ENCODE results near the gene TTBK1. TPM values are rescaled to one million over a fixed set of nuclear protein-coding genes. Genes with fewer than 3 reads are reported as not detected.

Gene TTBK1
- total RNA-seq, 1 donor from 2014 or later = 1.7 TPM

DNA sequence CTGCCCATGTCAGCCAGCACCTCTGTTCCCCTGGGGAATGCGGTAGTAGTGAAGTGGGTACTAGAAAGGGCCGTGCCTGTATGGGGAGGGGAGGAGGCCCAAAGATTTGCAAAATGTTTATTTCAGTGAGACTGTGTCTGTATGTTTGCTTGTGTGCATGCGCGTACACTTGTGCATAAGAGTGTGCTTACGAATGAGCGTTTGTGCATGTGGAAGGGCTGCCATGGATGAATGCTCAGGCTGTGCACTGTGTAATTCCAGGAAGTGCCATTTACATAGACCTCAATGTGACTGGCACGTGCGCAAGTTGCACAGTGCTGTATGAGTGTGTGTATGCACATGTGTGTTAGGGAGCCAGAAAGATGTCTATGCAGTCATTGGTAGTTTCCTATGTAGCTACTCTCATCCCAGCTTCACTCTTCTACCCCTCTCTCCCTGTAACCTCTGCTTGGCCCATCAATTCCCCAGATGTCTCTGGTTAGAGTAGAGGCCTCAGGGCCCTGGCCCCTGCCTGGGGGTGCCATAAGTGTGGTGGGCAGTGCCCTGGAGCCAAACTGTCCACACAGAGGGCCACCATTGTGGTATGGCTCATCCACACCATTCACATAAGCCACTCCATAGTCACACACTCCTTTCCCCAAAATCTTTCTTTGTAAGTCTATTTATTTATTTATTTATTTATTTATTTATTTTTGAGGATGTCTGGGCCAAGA is 28.0 kb downstream of the TTBK1 start:
- TF ChIP-seq, protein P1, sequence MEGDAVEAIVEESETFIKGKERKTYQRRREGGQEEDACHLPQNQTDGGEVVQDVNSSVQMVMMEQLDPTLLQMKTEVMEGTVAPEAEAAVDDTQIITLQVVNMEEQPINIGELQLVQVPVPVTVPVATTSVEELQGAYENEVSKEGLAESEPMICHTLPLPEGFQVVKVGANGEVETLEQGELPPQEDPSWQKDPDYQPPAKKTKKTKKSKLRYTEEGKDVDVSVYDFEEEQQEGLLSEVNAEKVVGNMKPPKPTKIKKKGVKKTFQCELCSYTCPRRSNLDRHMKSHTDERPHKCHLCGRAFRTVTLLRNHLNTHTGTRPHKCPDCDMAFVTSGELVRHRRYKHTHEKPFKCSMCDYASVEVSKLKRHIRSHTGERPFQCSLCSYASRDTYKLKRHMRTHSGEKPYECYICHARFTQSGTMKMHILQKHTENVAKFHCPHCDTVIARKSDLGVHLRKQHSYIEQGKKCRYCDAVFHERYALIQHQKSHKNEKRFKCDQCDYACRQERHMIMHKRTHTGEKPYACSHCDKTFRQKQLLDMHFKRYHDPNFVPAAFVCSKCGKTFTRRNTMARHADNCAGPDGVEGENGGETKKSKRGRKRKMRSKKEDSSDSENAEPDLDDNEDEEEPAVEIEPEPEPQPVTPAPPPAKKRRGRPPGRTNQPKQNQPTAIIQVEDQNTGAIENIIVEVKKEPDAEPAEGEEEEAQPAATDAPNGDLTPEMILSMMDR (IDR thresholded peaks at IDR 0.05) = no peak
- TF ChIP-seq EZH2 (IDR thresholded peaks at IDR 0.05) (no peak), EZH2phosphoT487 (IDR thresholded peaks at IDR 0.05) (no peak)
- peaks cover 2% of the 10 kb centered on the region for H3K36me3 Mint-ChIP-seq
- H3K27ac ChIP-seq = no peak overlapping the region
- no peak overlapping the region for H3K9ac ChIP-seq
- DNase-seq (ENCODE audit: low spot score) = no peak
- no peaks in the 10 kb centered on the region for H4K20me1 ChIP-seq (ENCODE audit: low read depth)
- peak overlapping the region; percentile 50 for H3K4me3 Mint-ChIP-seq
- H3K9me3 Mint-ChIP-seq = no peaks in the 10 kb centered on the region
- no peak overlapping the region for H3K27ac Mint-ChIP-seq
- H2AFZ ChIP-seq (replicated peaks) = no peak overlapping the region
- peaks cover 45% of the 10 kb centered on the region for H3K27me3 Mint-ChIP-seq (ENCODE audit: insufficient read depth, low read depth)
- no peak overlapping the region for H3K4me3 ChIP-seq
- no peaks in the 10 kb centered on the region for H3K9me3 ChIP-seq (ENCODE audit: low read depth)
- no peaks in the 10 kb centered on the region for H3K36me3 ChIP-seq
- H3K79me2 ChIP-seq (ENCODE audit: low read depth) = no peaks in the 10 kb centered on the region
- peaks cover 69% of the 10 kb centered on the region for H3K27me3 ChIP-seq
- no peak overlapping the region for H3K4me2 ChIP-seq
- H3F3A ChIP-seq (ENCODE audit: low read depth) = peaks cover 22% of the 10 kb centered on the region
- H3K4me1 Mint-ChIP-seq = peaks cover 47% of the 10 kb centered on the region
- H3K4me1 ChIP-seq = peaks cover 31% of the 10 kb centered on the region

DNA sequence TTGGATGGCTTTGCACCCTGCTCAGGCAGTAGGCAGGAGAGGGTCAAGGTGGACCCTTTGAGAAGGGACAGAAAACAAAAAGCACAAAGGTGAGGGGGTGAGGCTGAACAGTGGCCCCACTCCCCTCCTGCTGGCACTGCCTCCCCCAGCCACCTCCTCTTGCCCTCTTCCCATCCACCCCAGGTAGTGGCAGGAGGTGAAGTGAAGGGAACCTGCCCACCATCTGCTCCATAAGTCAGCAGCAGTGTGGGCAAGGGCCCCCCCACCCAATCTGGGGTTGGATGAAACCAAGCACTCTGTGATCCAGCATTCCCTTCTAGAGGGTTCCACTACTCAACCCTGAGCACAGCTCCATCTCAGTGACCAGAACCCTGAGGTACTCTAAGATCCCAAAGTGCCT is 28.7 kb downstream of the TTBK1 start:
- no peak overlapping the region for H3K9ac ChIP-seq
- H3K9me3 Mint-ChIP-seq = no peaks in the 10 kb centered on the region
- peaks cover 41% of the 10 kb centered on the region for H3K27me3 Mint-ChIP-seq (ENCODE audit: insufficient read depth, low read depth)

DNA sequence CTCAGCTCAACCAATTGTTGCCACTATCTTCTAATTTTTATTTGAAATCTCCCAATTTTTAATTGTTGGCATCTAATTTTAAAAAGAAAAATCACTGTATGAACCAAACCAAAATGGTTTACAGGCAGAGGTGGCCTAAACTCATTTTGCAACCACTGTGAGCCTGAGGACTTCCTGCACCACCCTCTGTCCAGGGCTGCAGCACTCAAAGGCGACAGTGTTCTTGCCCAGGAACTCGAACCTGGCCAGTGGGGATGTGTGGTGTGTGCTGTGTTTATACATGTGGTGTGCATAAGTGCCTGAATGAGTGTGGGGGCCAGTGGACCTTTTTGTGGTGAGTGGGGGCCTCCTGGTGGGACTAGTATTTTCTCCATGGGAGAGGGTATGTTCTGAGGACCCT is 30.4 kb downstream of the TTBK1 start:
- no peaks in the 10 kb centered on the region for H3K9me3 ChIP-seq (ENCODE audit: low read depth)
- DNase-seq (ENCODE audit: low spot score) = no peak
- Mint-ChIP-seq H3K4me3 (no peak overlapping the region), H3K9me3 (no peaks in the 10 kb centered on the region), H3K27ac (no peak overlapping the region), H3K36me3 (peaks cover 2% of the 10 kb centered on the region), H3K27me3 (ENCODE audit: insufficient read depth, low read depth) (peaks cover 40% of the 10 kb centered on the region), H3K4me1 (peaks cover 49% of the 10 kb centered on the region)
- no peak overlapping the region for H3K4me3 ChIP-seq
- peaks cover 38% of the 10 kb centered on the region for H3K4me1 ChIP-seq
- H3K79me2 ChIP-seq (ENCODE audit: low read depth) = no peaks in the 10 kb centered on the region
- H3K9ac ChIP-seq = no peak overlapping the region
- no peak overlapping the region for H3K4me2 ChIP-seq
- H4K20me1 ChIP-seq (ENCODE audit: low read depth) = no peaks in the 10 kb centered on the region
- no peak overlapping the region for H3K27ac ChIP-seq
- no peak for TF ChIP-seq EZH2phosphoT487 (IDR thresholded peaks at IDR 0.05)
- TF ChIP-seq, protein P1 (IDR thresholded peaks at IDR 0.05) = no peak
- no peak for TF ChIP-seq EZH2 (IDR thresholded peaks at IDR 0.05)
- H3F3A ChIP-seq (ENCODE audit: low read depth) = peaks cover 36% of the 10 kb centered on the region
- no peaks in the 10 kb centered on the region for H3K36me3 ChIP-seq
- H3K27me3 ChIP-seq = peaks cover 60% of the 10 kb centered on the region
- H2AFZ ChIP-seq (replicated peaks) = no peak overlapping the region

More for the DNA sequence above, 28.7 kb downstream of the TTBK1 start:
- Histone ChIP-seq H3K4me3 (no peak overlapping the region), H3K79me2 (ENCODE audit: low read depth) (no peaks in the 10 kb centered on the region), H3K4me2 (no peak overlapping the region), H3K4me1 (peaks cover 37% of the 10 kb centered on the region), H3K27me3 (peaks cover 70% of the 10 kb centered on the region), H3K36me3 (no peaks in the 10 kb centered on the region), H3F3A (ENCODE audit: low read depth) (peaks cover 27% of the 10 kb centered on the region), H4K20me1 (ENCODE audit: low read depth) (no peaks in the 10 kb centered on the region), H3K27ac (no peak overlapping the region), H2AFZ (replicated peaks) (no peak overlapping the region), H3K9me3 (ENCODE audit: low read depth) (no peaks in the 10 kb centered on the region)
- H3K27ac Mint-ChIP-seq = no peak overlapping the region
- peaks cover 49% of the 10 kb centered on the region for H3K4me1 Mint-ChIP-seq
- H3K36me3 Mint-ChIP-seq = peaks cover 2% of the 10 kb centered on the region
- TF ChIP-seq EZH2phosphoT487 (IDR thresholded peaks at IDR 0.05) = no peak
- no peak for TF ChIP-seq EZH2 (IDR thresholded peaks at IDR 0.05)
- TF ChIP-seq, protein P1 (IDR thresholded peaks at IDR 0.05) = no peak
- H3K4me3 Mint-ChIP-seq = no peak overlapping the region
- DNase-seq (ENCODE audit: low spot score) = no peak

Data from neural progenitor cell (in vitro differentiated cells).